NCI-H1694 (cell line): ENCODE measurements around the gene CCR7.

Source experiments
- DNase-seq: peaks from one replicate; lab custom pipeline; 2025; lab: John Stamatoyannopoulos, UW

Gene CCR7

GRCh38 chr17:40564883-40565768 is at the start of gene CCR7:
Gene CCR7 (minus strand): TSS chr17:40565472. CDS start chr17:40565409, 63 bp downstream.
- DNase-seq, result no peak

GRCh38 chr17:40614431-40615067 is 49.3 kb upstream of the CCR7 start:
- DNase-seq, result no peak

DNA sequence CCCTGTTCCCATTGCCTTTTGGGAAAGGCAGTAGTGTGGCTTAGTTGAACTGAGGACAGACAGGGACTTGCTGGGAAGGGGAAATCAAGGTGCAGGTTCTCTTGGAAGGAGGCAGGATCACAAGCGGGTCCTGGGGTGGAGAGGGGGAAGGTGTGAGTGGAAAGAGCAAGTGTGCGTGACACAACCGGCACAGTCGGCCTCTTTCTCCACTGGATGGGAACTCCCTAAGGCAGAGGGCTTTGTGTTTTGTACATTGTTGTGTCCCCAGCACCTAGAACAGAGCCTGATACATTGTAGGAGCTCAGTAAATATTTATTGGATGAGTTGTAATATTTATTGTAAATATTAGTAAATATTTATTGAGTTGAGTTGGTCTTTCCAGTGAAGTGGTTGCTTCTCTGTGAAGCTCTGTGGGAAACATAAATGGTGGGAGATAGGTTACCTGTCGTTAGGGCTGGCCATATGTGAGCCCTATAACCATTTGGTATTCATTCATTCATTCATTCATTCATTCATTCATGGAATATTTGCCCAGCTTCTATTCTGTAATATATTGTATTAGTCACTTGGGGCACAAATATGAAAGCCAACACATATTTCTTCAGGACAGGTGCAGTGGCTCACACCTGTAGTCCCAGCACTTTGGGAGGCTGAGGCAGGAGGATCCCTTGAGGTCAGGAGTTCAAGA is 48.3 kb upstream of the CCR7 start:
- DNase-seq, result no peak

DNA sequence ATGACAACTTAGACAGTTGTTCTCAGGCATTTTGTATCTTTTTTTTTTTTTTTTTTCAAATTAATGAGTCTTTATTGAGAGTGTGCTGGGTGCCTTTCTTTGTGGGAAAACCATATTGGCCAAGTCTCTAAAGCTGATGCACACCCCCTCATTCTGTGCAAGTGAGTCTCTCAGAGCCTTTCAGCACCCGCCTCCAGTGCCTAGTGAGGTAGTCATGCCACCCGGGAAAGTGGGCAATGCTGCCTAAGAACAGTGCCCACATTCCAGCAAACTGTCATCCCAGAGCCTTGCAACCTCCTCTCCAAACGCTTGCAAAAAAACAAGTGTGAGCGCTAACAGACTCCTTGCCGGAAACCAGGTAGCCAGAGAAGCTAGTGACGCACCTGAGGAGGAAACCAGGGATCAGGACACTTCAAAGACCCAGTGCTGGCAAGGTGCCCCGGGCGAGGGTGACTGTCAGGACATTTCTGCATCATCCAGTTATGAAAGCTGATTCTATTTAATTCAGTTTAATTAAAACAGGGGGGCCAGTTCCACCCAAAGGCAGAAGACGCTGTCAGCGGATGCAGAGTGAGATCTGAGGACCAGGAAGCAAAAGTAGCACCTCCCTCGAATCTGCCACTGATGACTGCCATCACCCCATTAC is 47.5 kb upstream of the CCR7 start:
- no peak for DNase-seq

- no peak for DNase-seq
These were observed 46.7 kb upstream of the CCR7 start for GRCh38 chr17:40611840-40612474.

GRCh38 chr17:40610359-40610758 is 45.1 kb upstream of the CCR7 start:
- no peak for DNase-seq

GRCh38 chr17:40608061-40608581 is 42.8 kb upstream of the CCR7 start:
- no peak for DNase-seq

GRCh38 chr17:40607641-40608040 is 42.4 kb upstream of the CCR7 start:
- DNase-seq, result no peak

GRCh38 chr17:40606548-40607353 is 41.5 kb upstream of the CCR7 start:
- no peak for DNase-seq

DNA sequence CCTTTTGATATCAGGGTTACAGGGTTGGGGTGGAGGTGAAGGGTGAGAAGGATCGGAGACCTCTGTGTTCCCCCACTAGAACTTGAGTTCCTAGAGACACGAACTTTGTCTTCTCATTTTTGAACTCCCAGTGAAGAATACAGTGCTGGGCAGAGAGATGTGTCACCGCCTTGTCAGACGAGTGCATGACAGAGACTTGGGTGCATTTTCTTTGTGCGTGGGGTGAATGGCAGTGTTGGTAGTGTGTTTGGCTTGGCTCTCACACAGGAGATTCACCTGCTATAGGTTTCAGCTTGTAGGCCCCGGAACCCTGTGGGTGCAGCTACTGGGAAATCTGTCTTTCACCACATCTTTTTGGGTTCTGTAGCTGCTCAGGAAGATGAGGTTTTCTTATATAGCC is 40.0 kb upstream of the CCR7 start:
- no peak for DNase-seq

DNA sequence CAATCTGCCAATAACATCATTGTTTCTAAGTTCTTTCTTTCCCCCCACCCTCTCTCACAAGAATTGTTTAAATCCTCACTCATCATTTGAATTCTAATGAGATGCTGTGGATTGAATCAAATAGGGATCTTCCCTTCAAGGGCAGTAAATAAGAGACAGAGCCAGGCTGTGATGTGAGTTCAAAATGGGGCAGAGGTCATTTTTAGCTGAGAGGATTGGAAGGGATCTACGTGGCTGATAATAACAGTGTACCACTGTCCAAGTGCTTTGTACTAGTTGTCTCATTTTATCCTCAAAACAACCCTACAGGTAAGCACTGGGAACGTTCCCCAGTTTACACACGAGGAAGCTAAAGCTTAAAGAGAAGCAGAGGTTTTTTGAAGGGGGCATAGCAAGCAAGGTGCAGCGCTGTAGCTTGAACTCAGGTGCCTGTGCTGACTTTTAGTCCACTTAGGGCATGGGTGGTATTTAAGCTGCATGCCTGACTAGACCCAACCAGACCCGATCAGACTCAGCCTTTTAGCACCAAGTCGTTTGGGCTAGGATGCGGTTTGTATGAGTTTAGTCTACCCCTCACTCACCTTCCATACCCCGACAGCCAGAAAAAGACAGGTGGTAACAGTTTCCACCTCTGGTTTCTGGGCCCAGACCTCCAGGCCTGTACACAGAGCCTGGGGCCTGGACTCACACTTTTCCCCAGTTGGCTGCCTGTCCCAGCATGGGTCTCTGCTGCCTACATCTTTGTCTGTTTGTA is 39.2 kb upstream of the CCR7 start:
- DNase-seq, result no peak

DNA sequence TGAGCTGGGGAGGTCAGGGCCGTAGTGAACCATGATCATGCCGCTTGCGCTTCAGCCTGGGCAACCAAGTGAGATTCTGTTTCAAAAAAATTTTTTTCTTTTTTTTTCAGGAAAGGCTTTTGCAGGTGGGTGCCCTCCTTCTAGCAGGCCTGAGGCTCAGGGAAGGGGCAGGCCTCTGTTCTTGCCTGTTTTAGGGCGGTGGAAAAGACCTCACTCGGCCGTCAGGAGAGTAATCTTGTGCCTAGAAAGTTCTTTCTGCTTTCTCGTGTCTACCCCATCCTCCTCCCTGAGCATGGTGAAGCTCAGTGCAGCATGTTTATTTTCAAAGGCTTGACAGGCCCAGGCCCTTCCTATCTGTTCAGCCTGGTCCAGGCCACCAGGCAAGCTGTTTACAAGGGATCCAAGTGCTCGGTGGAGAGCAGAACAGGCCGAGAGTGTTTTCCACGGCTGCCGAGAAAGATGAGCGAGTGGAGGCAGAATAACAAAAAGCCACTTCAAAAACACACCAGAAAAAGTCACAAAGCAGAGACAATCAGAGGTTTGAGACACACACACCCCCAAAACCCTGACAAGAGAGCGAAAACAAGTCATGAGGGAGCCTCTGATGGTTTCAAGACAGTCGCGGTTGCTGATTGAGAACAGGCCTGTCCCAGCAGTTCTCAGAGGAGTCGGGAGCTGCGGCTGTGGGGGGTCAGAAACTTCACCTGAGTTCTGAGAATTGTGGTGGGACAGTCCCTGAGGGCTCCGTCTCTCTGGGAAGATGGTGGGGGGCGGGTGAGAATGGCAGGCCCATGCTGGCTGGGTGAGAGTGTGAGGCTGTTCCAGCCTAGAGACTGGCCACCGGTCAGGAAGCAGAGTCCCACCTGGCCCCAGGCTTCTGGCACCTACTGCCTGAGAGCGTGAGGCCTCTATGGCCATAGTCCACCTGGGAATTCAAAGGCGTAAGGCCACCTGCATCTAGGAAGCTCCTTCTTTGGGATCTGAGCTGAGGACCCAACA is 37.5 kb upstream of the CCR7 start:
- DNase-seq, result no peak

- no peak for DNase-seq
These were observed 35.3 kb upstream of the CCR7 start for GRCh38 chr17:40600486-40601046.

DNA sequence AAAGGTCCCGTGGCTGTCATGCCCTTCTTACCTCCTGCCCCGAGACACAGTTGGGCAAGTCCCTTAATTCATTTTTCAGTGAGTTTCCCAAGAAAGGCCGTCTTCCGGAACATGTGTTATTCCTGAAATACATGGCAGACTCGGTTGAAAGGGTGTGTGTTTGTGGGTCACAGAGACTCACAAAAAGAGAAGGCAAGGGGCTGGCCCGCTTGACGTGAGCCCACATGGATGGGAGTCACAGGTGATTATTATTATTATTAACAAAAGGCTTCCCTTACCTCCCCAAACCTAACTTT is 34.1 kb upstream of the CCR7 start:
- DNase-seq, result no peak

- DNase-seq, result no peak
These were observed 33.6 kb upstream of the CCR7 start for GRCh38 chr17:40598619-40599467.

- no peak for DNase-seq
These were observed 33.0 kb upstream of the CCR7 start for GRCh38 chr17:40598301-40598618.

- no peak for DNase-seq
These were observed 32.5 kb upstream of the CCR7 start for GRCh38 chr17:40597556-40598300.
